Measurements from ENCODE around the gene CES2. TPM values are rescaled to one million over a fixed set of nuclear protein-coding genes. Genes with fewer than 3 reads are reported as not detected.

Gene CES2
- total and polyA plus RNA-seq, 10 of the 15 experiments (the other 5 are each of a cell fraction or from before 2014, with no cell fraction given), result 1.6 to 33.7 (median 21.0) TPM

GRCh38 chr16:66918803-66919568 lies 16.3 kb upstream of the CES2 start, which contains the start of gene CDH16:
Gene CDH16, minus strand, starts transcription at chr16:66918885. Its CDS starts 820 bp downstream, at chr16:66918065.
- H4K20me1 ChIP-seq (ENCODE audit: control insufficient read depth, insufficient read depth), result no peaks in the 10 kb centered on the region
- in situ Hi-C loops (cut with MboI) (no loop called here), intact Hi-C loops (cut with micrococcal nuclease; ENCODE audit: unreplicated experiment) (no loop called here)
- peaks cover 0 to 3% of the 10 kb centered on the region in 2 experiments; a peak in 2 of 4 replicates for H3K27me3 ChIP-seq (replicated peaks in 1 of 2; ENCODE audit: control insufficient read depth in 2 of 2, insufficient read depth in 2 of 2, low read length in 1 of 2)
- H3K9ac ChIP-seq (ENCODE audit: control insufficient read depth, insufficient read depth, low read length), result no peak within 1 kb of the TSS
- CTCF ChIA-PET, result interaction anchor here (0.6 to 1.6 kb wide), 4 partner anchors 12 to 35 kb away, joined by 3 to 5 read pairs (median 4); no protein-coding TSS in a partner anchor
- FAIRE-seq (no peak), ATAC-seq (no peak), DNase-seq (ENCODE audit: low read depth, low spot score) (no peak)
- no peak within 1 kb of the TSS for H3K4me2 ChIP-seq (ENCODE audit: control insufficient read depth, insufficient read depth)
- BruUV-seq (replicated peaks), result no TSS peak
- H3K36me3 ChIP-seq (ENCODE audit: control insufficient read depth in 2 of 2, insufficient read depth in 2 of 2, low read length in 1 of 2), result no peaks in the 10 kb centered on the region
- no peak within 1 kb of the TSS for H2AFZ ChIP-seq (ENCODE audit: control insufficient read depth, low read depth, low read length)
- TF ChIP-seq TAF1 (IDR thresholded peaks at IDR 0.05; ENCODE audit: borderline replicate concordance, low read depth, low read length) (no peak), RAD51 (IDR thresholded peaks at IDR 0.05) (no peak), ESRRA (IDR thresholded peaks at IDR 0.05; ENCODE audit: low read length) (no peak)
- SMC1A ChIA-PET (ENCODE audit: uncharacterized antibody, unreplicated experiment), result interaction anchor here (1.7 kb wide), 1 partner anchor 21 kb away, joined by 3 read pairs; no protein-coding TSS in a partner anchor
- RAD21 ChIA-PET (ENCODE audit: unreplicated experiment), result interaction anchor here (0.8 to 1.1 kb wide), 2 partner anchors 9 to 24 kb away, joined by 3 to 4 read pairs; no protein-coding TSS in a partner anchor
- no peaks in the 10 kb centered on the region for H3K9me3 ChIP-seq (replicated peaks; ENCODE audit: control insufficient read depth, insufficient read depth, low read length)
- no peak within 1 kb of the TSS for H3K4me3 ChIP-seq
- whole genome bisulfite sequencing (ENCODE audit: insufficient coverage, insufficient replicate concordance, low lambda C conversion rate, missing lambda C conversion rate), result 18% methylated on average over 6 of the region's 7 CpGs
- no peak within 1 kb of the TSS for H3K27ac ChIP-seq (ENCODE audit: control insufficient read depth, insufficient read depth)
- POLR2A ChIA-PET, result interaction anchor here (0.8 kb wide), 1 partner anchor 12 kb away, joined by 3 read pairs; no protein-coding TSS in a partner anchor
- H3K79me2 ChIP-seq (ENCODE audit: control insufficient read depth, insufficient read depth, low read length), result no peaks in the 10 kb centered on the region
- no peaks in the 10 kb centered on the region for H3K4me1 ChIP-seq (ENCODE audit: control insufficient read depth, insufficient read depth, low read length)

- ChIA-PET CTCF (interaction anchor here (1.0 kb wide), 1 partner anchor 14 kb away, joined by 3 read pairs; no protein-coding TSS in a partner anchor), SMC1A (ENCODE audit: uncharacterized antibody, unreplicated experiment) (interaction anchor here (1.1 kb wide), 1 partner anchor 9 kb away, joined by 3 read pairs; no protein-coding TSS in a partner anchor)
- in situ Hi-C loops (cut with MboI), result no loop called here
Measured at GRCh38 chr16:66919569-66920298, 15.6 kb upstream of the CES2 start.

More at GRCh38 chr16:66919569-66920298, 15.6 kb upstream of the CES2 start:
- ChIA-PET RAD21 (ENCODE audit: unreplicated experiment) (interaction anchor here (1.1 kb wide), 1 partner anchor 9 kb away, joined by 4 read pairs; no protein-coding TSS in a partner anchor), POLR2A (interaction anchor here (0.5 kb wide), 1 partner anchor 415 kb away, joined by 5 read pairs; no protein-coding TSS in a partner anchor)
- Histone ChIP-seq H3K4me1 (ENCODE audit: control insufficient read depth, insufficient read depth, low read length) (no peaks in the 10 kb centered on the region), H3K4me3 (no peak overlapping the region), H3K4me2 (ENCODE audit: control insufficient read depth, insufficient read depth) (no peak overlapping the region), H3K36me3 (ENCODE audit: control insufficient read depth in 2 of 2, insufficient read depth in 2 of 2, low read length in 1 of 2) (no peaks in the 10 kb centered on the region), H2AFZ (ENCODE audit: control insufficient read depth, low read depth, low read length) (no peak overlapping the region), H3K27me3 (replicated peaks in 1 of 2; ENCODE audit: control insufficient read depth in 2 of 2, insufficient read depth in 2 of 2, low read length in 1 of 2) (peaks cover 0 to 3% of the 10 kb centered on the region in 2 experiments; a peak in 3 of 4 replicates), H3K27ac (ENCODE audit: control insufficient read depth, insufficient read depth) (no peak overlapping the region), H3K79me2 (ENCODE audit: control insufficient read depth, insufficient read depth, low read length) (no peaks in the 10 kb centered on the region), H3K9ac (ENCODE audit: control insufficient read depth, insufficient read depth, low read length) (no peak overlapping the region), H3K9me3 (replicated peaks; ENCODE audit: control insufficient read depth, insufficient read depth, low read length) (no peaks in the 10 kb centered on the region), H4K20me1 (ENCODE audit: control insufficient read depth, insufficient read depth) (no peaks in the 10 kb centered on the region)
- no TSS peak for BruUV-seq (replicated peaks)
- intact Hi-C loops (cut with micrococcal nuclease; ENCODE audit: unreplicated experiment), result no loop called here
- TF ChIP-seq MTA3 (IDR thresholded peaks at IDR 0.05; ENCODE audit: borderline replicate concordance, low read length) (no peak), RELB (IDR thresholded peaks at IDR 0.05; ENCODE audit: low read depth) (no peak), RELA (IDR thresholded peaks at IDR 0.05; ENCODE audit: borderline replicate concordance, partially characterized antibody) (no peak), SUZ12 (IDR thresholded peaks at IDR 0.05; ENCODE audit: unreplicated experiment) (no peak), ZNF24 (IDR thresholded peaks at IDR 0.05) (no peak), NFYA (IDR thresholded peaks at IDR 0.05; ENCODE audit: borderline replicate concordance, low read depth, low read length) (no peak)
- FAIRE-seq (no peak), DNase-seq (ENCODE audit: low read depth, low spot score) (no peak), ATAC-seq (no peak; the same call in 2 of the 3 replicates)
- WGBS (ENCODE audit: insufficient coverage, insufficient replicate concordance, low lambda C conversion rate, missing lambda C conversion rate), result 15% methylated on average over 5 of the region's 5 CpGs
